HL-60 (cell line): ENCODE data around the gene SPINK4.

Source experiments
- POLR2AphosphoS5 ChIP-seq: IDR thresholded peaks from 2 replicates; pipeline ENCODE4 v1.6.1; 2012; ENCODE audit warnings: low read depth
- TF ChIP-seq, protein P1 (sequence below): IDR thresholded peaks from one replicate; pipeline ENCODE4 v1.5.1; 2011; ENCODE audit warnings: low read length, control low read depth, inconsistent platforms; ENCODE audit not compliant: insufficient read depth

DNA sequence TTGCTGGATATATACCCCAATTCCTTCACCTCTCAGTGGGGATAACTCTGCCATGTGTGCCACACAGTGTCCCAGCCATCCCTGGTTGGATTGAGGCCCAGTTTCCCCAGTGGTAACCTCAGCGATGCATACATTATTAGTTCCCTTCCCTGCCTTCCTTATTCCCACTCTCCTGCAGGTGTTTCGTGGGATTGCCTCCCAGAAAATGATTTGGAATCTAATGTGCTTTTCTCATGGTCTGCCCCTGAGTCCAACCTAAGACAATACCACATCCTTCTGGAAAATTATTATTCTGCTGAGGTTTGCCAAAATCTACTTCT lies 8.4 kb upstream of the SPINK4 start:
- TF ChIP-seq, protein P1, sequence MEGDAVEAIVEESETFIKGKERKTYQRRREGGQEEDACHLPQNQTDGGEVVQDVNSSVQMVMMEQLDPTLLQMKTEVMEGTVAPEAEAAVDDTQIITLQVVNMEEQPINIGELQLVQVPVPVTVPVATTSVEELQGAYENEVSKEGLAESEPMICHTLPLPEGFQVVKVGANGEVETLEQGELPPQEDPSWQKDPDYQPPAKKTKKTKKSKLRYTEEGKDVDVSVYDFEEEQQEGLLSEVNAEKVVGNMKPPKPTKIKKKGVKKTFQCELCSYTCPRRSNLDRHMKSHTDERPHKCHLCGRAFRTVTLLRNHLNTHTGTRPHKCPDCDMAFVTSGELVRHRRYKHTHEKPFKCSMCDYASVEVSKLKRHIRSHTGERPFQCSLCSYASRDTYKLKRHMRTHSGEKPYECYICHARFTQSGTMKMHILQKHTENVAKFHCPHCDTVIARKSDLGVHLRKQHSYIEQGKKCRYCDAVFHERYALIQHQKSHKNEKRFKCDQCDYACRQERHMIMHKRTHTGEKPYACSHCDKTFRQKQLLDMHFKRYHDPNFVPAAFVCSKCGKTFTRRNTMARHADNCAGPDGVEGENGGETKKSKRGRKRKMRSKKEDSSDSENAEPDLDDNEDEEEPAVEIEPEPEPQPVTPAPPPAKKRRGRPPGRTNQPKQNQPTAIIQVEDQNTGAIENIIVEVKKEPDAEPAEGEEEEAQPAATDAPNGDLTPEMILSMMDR: no peak
- no peak for TF ChIP-seq POLR2AphosphoS5
